Activated naive CD4-positive, alpha-beta T cell treated with anti-CD3 and anti-CD28 coated beads, Interleukin-2, amount 50 U/mL, for 72 hours (primary cell): ENCODE data around the gene NDUFC1. TPM values are rescaled to one million over a fixed set of nuclear protein-coding genes. Genes with fewer than 3 reads are reported as not detected.
A peak's percentile ranks its signal among the peaks of the same experiment; 100 is the strongest.

ENCODE experiments used
- ATAC-seq, 2 donors: fragments of 150-1000 bp; cut with Tn5 transposase; 2 replicates each; pipeline ENCODE4 v1.10.0; 2021; ENCODE audit warnings: mild to moderate bottlenecking in 2 of 2, moderate library complexity in 2 of 2
- DNase-seq, 2 donors: peaks; one replicate each; pipeline ENCODE4 v3.0.0; 2021 to 2022; ENCODE audit warnings: low spot score in 2 of 2
- H3K27ac Mint-ChIP-seq, 2 donors: one replicate each; pipeline ENCODE4 v1.8.0; 2022; ENCODE audit warnings: mild to moderate bottlenecking in 2 of 2, mixed read lengths in 2 of 2
- H3K36me3 Mint-ChIP-seq, 2 donors: one replicate each; pipeline ENCODE4 v1.8.0; 2022; ENCODE audit warnings: mixed read lengths in 2 of 2
- H3K9me3 Mint-ChIP-seq, 2 donors: one replicate each; pipeline ENCODE4 v1.8.0; 2022; ENCODE audit warnings: mixed read lengths in 2 of 2
- total RNA-seq, 2 donors: library from RNA; stranded (reverse); gene quantifications; one replicate each; pipeline ENCODE4 v1.2.3, GENCODE V29; 2022

Gene NDUFC1
- total RNA-seq, 2 donors from 2014 or later: 29.8 to 47.5 TPM

DNA sequence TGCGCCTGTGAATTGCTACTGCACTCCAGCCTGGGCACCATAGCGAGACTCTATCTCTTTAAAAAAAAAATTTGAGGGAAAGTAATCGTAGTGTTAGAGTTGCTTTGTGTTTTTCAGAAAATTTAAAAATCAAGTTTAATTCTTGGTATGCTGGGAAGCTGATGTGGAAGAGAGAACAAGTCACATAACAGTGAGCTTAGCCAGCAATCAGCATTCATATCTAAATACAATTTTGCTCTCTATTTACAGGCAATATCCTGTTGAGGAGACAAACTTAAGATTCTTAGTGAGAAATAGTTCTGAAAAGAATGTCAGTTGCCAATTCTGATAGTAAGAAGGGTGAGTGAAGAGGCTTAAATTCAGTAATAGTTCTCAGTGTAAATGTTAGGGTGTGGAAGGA is 9.6 kb upstream of the NDUFC1 start:
- ATAC-seq (no peak), DNase-seq (no peak)
- no peak overlapping the region for H3K27ac Mint-ChIP-seq
- H3K9me3 Mint-ChIP-seq: no peaks in the 10 kb centered on the region
- peaks cover 0 to 14% of the 10 kb centered on the region in 2 donors for H3K36me3 Mint-ChIP-seq

- Mint-ChIP-seq H3K36me3 (peaks cover 24 to 59% of the 10 kb centered on the region in 2 donors), H3K9me3 (no peaks in the 10 kb centered on the region), H3K27ac (peak overlapping the region; percentile 32 to 72)
- ATAC-seq (no peak), DNase-seq (no peak)
Measured at GRCh38 chr4:139304920-139305319, 2.6 kb upstream of the NDUFC1 start.

- Mint-ChIP-seq H3K36me3 (peaks cover 24 to 55% of the 10 kb centered on the region in 2 donors), H3K9me3 (no peaks in the 10 kb centered on the region), H3K27ac (peak within 1 kb of the TSS; percentile 98 to 99)
- ATAC-seq (peak; percentile 85 to 90), DNase-seq (peak; percentile 95 to 98)
Measured at GRCh38 chr4:139301113-139301820, 1.0 kb downstream of the NDUFC1 start, which contains the start of gene NAA15. Gene NAA15, plus strand, starts transcription at chr4:139301505. Its CDS starts 273 bp downstream, at chr4:139301778.

- ATAC-seq (peak; percentile 28 to 64), DNase-seq (peak in 1 of 2 donors; percentile 18)
- Mint-ChIP-seq H3K27ac (peak overlapping the region; percentile 98 to 99), H3K9me3 (no peaks in the 10 kb centered on the region), H3K36me3 (peaks cover 25 to 48% of the 10 kb centered on the region in 2 donors)
Measured at GRCh38 chr4:139300431-139301112, 1.7 kb downstream of the NDUFC1 start.

DNA sequence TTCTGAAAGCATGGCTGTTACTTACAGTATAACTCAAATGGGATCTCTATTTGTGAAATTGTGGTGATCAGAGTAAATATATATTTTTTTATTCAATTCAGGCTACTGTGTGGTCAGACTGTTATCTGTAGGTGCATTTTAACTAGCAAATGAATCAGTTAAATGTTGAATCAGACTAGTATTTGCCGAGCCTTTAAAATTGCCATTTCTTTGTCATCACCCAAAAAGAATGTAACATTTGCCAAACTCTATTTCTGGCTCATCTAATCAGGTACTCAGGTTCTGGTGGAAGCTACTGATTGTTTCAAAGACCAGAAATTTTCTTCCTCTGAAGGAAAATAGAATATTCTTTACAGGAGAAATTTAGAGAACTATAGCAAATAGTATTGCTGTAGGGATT is 2.7 kb downstream of the NDUFC1 start:
- Mint-ChIP-seq H3K9me3 (no peaks in the 10 kb centered on the region), H3K36me3 (peaks cover 34 to 45% of the 10 kb centered on the region in 2 donors), H3K27ac (peak overlapping the region in 1 of 2 donors; percentile 98)
- ATAC-seq (no peak), DNase-seq (no peak)

GRCh38 chr4:139297001-139297410 is 5.3 kb downstream of the NDUFC1 start:
- no peak for DNase-seq
- no peak overlapping the region for H3K27ac Mint-ChIP-seq

DNA sequence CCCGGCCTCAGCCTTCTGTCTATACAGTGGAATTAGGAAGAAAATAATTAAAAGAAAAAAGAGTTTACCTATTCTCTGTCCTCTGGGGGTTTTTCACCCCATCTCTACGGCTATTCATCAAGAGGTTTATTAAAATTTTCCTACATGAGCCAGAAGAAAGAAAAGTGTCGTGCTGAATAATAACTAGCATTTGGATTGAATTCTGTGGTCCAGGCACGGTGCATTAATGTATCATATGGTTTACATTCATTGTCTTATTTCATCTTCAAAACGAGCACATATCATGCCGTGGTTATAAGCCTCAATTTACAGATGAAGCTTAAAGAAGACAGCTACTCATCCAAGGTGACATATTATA is 6.4 kb downstream of the NDUFC1 start:
- Mint-ChIP-seq H3K36me3 (peaks cover 15 to 25% of the 10 kb centered on the region in 2 donors), H3K9me3 (no peaks in the 10 kb centered on the region), H3K27ac (peak overlapping the region; percentile 99)
- DNase-seq (no peak), ATAC-seq (peak; percentile 28 to 56)

More at GRCh38 chr4:139297001-139297410, 5.3 kb downstream of the NDUFC1 start:
- H3K9me3 Mint-ChIP-seq: no peaks in the 10 kb centered on the region
- peaks cover 26 to 36% of the 10 kb centered on the region in 2 donors for H3K36me3 Mint-ChIP-seq
- ATAC-seq: no peak

- ATAC-seq: peak; percentile 91 to 92
- Mint-ChIP-seq H3K36me3 (peaks cover 10 to 20% of the 10 kb centered on the region in 2 donors), H3K27ac (peak overlapping the region; percentile 99), H3K9me3 (no peaks in the 10 kb centered on the region)
- peak; percentile 93 to 100 for DNase-seq
Measured at GRCh38 chr4:139295206-139295941, 6.9 kb downstream of the NDUFC1 start.

- DNase-seq (no peak), ATAC-seq (no peak)
- Mint-ChIP-seq H3K27ac (no peak overlapping the region), H3K36me3 (peaks cover 9 to 20% of the 10 kb centered on the region in 2 donors), H3K9me3 (peaks cover 0 to 5% of the 10 kb centered on the region in 2 donors)
Measured at GRCh38 chr4:139286186-139286698, 16.0 kb downstream of the NDUFC1 start.

- no peak for DNase-seq
- H3K27ac Mint-ChIP-seq: no peak overlapping the region
- ATAC-seq: no peak
- H3K36me3 Mint-ChIP-seq: peaks cover 20 to 35% of the 10 kb centered on the region in 2 donors
- peaks cover 0 to 5% of the 10 kb centered on the region in 2 donors for H3K9me3 Mint-ChIP-seq
Measured at GRCh38 chr4:139282721-139283075, 19.6 kb downstream of the NDUFC1 start.

DNA sequence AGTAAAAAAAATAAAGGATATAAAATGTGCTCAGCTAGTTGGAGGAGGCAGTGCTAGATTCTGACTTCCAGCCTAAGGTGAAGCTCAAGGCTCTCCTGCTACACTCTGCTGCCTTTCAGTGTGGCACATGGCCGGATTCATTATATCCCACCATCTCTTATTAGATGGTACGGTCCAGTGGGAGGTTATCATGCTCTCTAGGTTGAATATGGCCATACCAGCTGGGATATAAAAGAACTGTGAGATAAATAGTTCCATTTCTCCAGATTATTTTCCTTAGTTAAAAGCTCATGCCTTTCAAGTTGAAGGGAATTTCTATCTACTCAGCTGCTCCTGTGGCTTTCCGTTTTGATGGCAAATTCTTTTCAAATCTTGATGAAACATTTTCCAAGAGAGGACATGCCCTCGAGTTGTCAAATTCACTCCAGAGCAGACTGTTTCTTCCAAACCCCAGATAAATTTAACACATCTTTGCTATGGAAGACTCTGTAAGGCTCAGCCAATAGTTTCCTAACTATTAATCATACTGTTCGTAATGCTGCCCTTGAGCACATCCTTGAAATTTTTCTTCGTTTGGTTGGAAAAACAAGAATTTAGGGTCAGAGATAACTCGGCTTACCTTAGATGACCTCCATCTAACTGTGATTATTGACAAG is 20.1 kb downstream of the NDUFC1 start:
- H3K36me3 Mint-ChIP-seq: peaks cover 20 to 35% of the 10 kb centered on the region in 2 donors
- ATAC-seq (no peak), DNase-seq (no peak)
- H3K9me3 Mint-ChIP-seq: peaks cover 0 to 5% of the 10 kb centered on the region in 2 donors
- H3K27ac Mint-ChIP-seq: no peak overlapping the region

DNA sequence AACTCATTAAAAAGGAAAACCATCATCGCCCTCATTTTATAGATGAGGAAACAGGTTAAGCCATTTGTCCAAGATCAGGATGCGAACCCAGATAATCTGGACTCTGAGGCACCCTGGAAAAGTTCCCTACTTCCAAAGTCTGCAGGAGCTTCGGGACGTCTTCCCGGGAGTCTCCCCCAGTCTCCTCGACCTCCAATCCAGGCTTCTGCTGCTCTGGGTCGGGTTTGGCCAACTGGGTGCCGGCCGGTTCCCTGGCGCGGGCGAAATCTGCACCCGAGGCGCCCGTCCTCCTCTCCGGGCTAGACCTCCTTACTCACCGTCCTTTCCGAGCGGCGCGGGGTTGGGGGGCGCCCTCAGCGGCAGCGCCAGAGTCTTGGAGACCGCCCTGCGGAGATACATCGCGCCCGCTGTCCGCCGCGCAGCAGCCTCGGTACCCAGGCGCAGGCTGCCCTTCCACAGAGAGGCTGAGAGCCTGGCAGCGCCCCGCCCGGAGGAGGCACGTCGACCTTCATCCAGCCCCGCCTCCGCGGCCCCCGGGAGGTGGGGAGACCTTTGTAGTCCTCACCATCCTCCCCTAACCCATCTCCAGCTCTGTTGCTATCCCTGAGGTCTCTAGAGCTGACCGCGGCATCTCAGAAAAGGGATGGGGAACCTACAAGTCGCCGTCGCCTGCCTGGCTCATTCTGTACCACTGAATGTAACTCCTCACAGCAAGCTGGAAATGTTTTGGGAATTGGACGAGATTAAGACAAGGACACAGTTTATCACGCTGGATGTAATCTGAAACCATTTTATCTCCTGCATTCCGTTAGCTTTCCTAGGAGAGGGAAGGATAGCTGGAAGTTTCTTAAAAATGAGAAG is 22.3 kb downstream of the NDUFC1 start, which contains the start of gene MGARP:
Gene MGARP, minus strand, starts transcription at position 466 of the 861 bp plus-strand sequence. Its CDS starts 67 bp downstream, at position 399.
- H3K36me3 Mint-ChIP-seq: peaks cover 18 to 28% of the 10 kb centered on the region in 2 donors
- DNase-seq (peak in 1 of 2 donors; percentile 33), ATAC-seq (peak; percentile 63 to 78)
- peaks cover 0 to 5% of the 10 kb centered on the region in 2 donors for H3K9me3 Mint-ChIP-seq
- no peak within 1 kb of the TSS for H3K27ac Mint-ChIP-seq

DNA sequence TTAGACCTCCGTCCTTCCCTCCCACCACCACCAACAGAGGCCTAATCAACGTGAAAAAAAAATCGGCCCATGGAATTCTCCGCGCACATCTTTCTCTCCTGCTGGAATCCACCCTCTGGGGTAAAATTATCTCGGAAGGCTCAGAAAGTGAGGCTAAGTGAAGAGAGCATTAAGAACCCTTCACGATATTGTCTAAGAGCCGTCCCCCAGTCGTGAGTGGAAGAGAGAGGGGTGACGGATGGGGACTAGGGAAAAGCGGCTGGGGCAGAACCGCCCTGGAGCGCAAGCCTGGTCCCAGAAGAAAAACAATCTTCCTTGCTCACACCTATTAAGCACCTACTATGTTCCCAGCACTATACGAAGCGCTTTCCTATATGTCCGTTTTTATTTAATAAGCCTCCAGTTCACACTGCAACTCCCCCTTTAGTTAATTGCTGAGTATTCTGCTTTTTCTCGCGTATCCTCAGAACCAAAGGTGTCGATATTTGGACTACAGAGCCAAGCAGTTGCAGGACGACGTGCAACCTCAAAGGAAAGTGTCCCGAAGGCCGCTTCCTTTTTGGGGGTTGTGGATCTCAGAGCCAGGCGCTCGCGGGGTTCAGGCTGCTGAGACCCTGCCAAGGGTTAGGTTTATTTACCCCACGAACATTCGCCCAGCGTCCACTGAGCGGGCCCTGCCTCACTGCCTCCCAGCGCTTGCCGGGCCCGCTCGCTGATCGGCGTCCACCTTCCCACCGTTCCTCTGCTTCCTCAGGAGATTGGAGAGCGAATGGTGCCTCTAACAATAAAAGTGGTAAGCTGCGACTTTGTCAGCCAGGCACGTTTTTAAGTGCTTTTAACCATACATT is 23.1 kb downstream of the NDUFC1 start:
- no peak for DNase-seq
- Mint-ChIP-seq H3K27ac (no peak overlapping the region), H3K36me3 (peaks cover 11 to 19% of the 10 kb centered on the region in 2 donors), H3K9me3 (no peaks in the 10 kb centered on the region)
- peak; percentile 31 to 55 for ATAC-seq

- Mint-ChIP-seq H3K36me3 (peaks cover 11 to 14% of the 10 kb centered on the region in 2 donors), H3K27ac (no peak overlapping the region), H3K9me3 (no peaks in the 10 kb centered on the region)
- DNase-seq: no peak
- ATAC-seq: no peak
Measured at GRCh38 chr4:139278485-139278884, 23.8 kb downstream of the NDUFC1 start.
